ENCODE data around the gene ADD1.

The ADD1 gene

GRCh38 chr4:2835978-2836377 is 7.7 kb upstream of the ADD1 start:
- no peak overlapping the region for H3K27ac ChIP-seq
- TF ChIP-seq CTCF (IDR thresholded peaks at IDR 0.05) (no peak), ZFX (IDR thresholded peaks at IDR 0.05; ENCODE audit: borderline replicate concordance) (no peak)

- H3K27ac ChIP-seq, result no peak overlapping the region
- TF ChIP-seq CTCF (IDR thresholded peaks at IDR 0.05), result no peak
- TF ChIP-seq ZFX (IDR thresholded peaks at IDR 0.05; ENCODE audit: borderline replicate concordance), result no peak
Measured at GRCh38 chr4:2836391-2836859, 7.2 kb upstream of the ADD1 start.

- TF ChIP-seq ZFX (IDR thresholded peaks at IDR 0.05; ENCODE audit: borderline replicate concordance) (no peak), CTCF (IDR thresholded peaks at IDR 0.05) (no peak)
- H3K27ac ChIP-seq, result no peak overlapping the region
Measured at GRCh38 chr4:2837110-2837903, 6.3 kb upstream of the ADD1 start.

- no peak for TF ChIP-seq ZFX (IDR thresholded peaks at IDR 0.05; ENCODE audit: borderline replicate concordance)
- no peak for TF ChIP-seq CTCF (IDR thresholded peaks at IDR 0.05)
- no peak overlapping the region for H3K27ac ChIP-seq
Measured at GRCh38 chr4:2837904-2838496, 5.6 kb upstream of the ADD1 start.

- TF ChIP-seq ZFX (IDR thresholded peaks at IDR 0.05; ENCODE audit: borderline replicate concordance), result no peak
- TF ChIP-seq CTCF (IDR thresholded peaks at IDR 0.05), result no peak
- H3K27ac ChIP-seq, result no peak overlapping the region
Measured at GRCh38 chr4:2839060-2839459, 4.6 kb upstream of the ADD1 start.

- TF ChIP-seq ZFX (IDR thresholded peaks at IDR 0.05; ENCODE audit: borderline replicate concordance), result no peak
- no peak for TF ChIP-seq CTCF (IDR thresholded peaks at IDR 0.05)
- H3K27ac ChIP-seq, result peak overlapping the region; percentile 74
Measured at GRCh38 chr4:2842687-2843262, 869 bp upstream of the ADD1 start.
